Mesenchymal stem cell (in vitro differentiated cells and primary cell): ENCODE data around the gene AFDN.
A peak's percentile ranks its signal among the peaks of the same experiment; 100 is the strongest.

ENCODE experiments used
- DNase-seq: peaks from one replicate; pipeline ENCODE4 v3.0.0-alpha.2; 2013
- H2AFZ ChIP-seq: one replicate; pipeline ENCODE4 v1.6.1; 2013; ENCODE audit warnings: low read depth, mild to moderate bottlenecking, control low read depth, inconsistent platforms, low read length, moderate library complexity
- H2AK5ac ChIP-seq: 2 replicates; pipeline ENCODE4 v1.6.1; 2013; ENCODE audit warnings: low read length, moderate library complexity, mild to moderate bottlenecking, inconsistent platforms; ENCODE audit not compliant: severe bottlenecking
- H2BK120ac ChIP-seq: one replicate; pipeline ENCODE4 v1.6.1; 2013; ENCODE audit warnings: low read depth, mild to moderate bottlenecking, inconsistent platforms, low read length, moderate library complexity
- H2BK12ac ChIP-seq, 2 experiments: one replicate each; pipeline ENCODE4 v1.6.1; 2013; ENCODE audit warnings: inconsistent platforms in 2 of 2, low read length in 2 of 2, mild to moderate bottlenecking in 2 of 2, moderate library complexity in 2 of 2, control low read depth in 1 of 2
- H2BK15ac ChIP-seq: one replicate; pipeline ENCODE4 v1.6.1; 2013; ENCODE audit warnings: mild to moderate bottlenecking, low read depth, inconsistent platforms; ENCODE audit not compliant: poor library complexity, severe bottlenecking
- H2BK5ac ChIP-seq: 2 replicates; pipeline ENCODE4 v1.6.1; 2013; ENCODE audit warnings: low read depth, mild to moderate bottlenecking, low read length, control low read depth, inconsistent platforms; ENCODE audit not compliant: poor library complexity, severe bottlenecking
- H3K14ac ChIP-seq, 2 experiments: one replicate each; pipeline ENCODE4 v1.6.1; 2013; ENCODE audit warnings: inconsistent platforms in 2 of 2, low read length in 2 of 2, control low read depth in 1 of 2, mild to moderate bottlenecking in 1 of 2, moderate library complexity in 1 of 2
- H3K18ac ChIP-seq, 2 experiments: one replicate each; pipeline ENCODE4 v1.6.1; 2013; ENCODE audit warnings: inconsistent platforms in 2 of 2, low read length in 2 of 2, control low read depth in 1 of 2, low read depth in 1 of 2, mild to moderate bottlenecking in 1 of 2
- H3K23ac ChIP-seq, 2 experiments: one replicate each; pipeline ENCODE4 v1.6.1; 2013; ENCODE audit warnings: inconsistent platforms in 2 of 2, low read length in 2 of 2, mild to moderate bottlenecking in 2 of 2, moderate library complexity in 2 of 2, control low read depth in 1 of 2
- H3K27ac ChIP-seq: 2 replicates; pipeline ENCODE4 v1.5.1; 2013; ENCODE audit warnings: mild to moderate bottlenecking, moderate library complexity, low read length, control low read depth, inconsistent platforms; ENCODE audit not compliant: poor library complexity, severe bottlenecking
- H3K27me3 ChIP-seq, 2 experiments: 2 replicates each; pipeline versions ENCODE4 v1.6.1 to v1.7.0; 2013; ENCODE audit warnings: low read length in 2 of 2, mild to moderate bottlenecking in 2 of 2, moderate library complexity in 2 of 2, control low read depth in 1 of 2, inconsistent platforms in 1 of 2; ENCODE audit not compliant: control insufficient read depth in 1 of 2, insufficient read depth in 1 of 2
- H3K36me3 ChIP-seq, 2 experiments: 2 replicates each; pipeline versions ENCODE4 v1.6.1 to v1.7.0; 2013; ENCODE audit warnings: low read length in 2 of 2, control low read depth in 1 of 2, inconsistent platforms in 1 of 2, low read depth in 1 of 2, mild to moderate bottlenecking in 1 of 2; ENCODE audit not compliant: insufficient read depth in 2 of 2, control insufficient read depth in 1 of 2
- H3K4ac ChIP-seq, 2 experiments: one replicate each; pipeline ENCODE4 v1.6.1; 2013; ENCODE audit warnings: inconsistent platforms in 2 of 2, low read length in 2 of 2, mild to moderate bottlenecking in 2 of 2, moderate library complexity in 2 of 2, control low read depth in 1 of 2, low read depth in 1 of 2
- H3K4me1 ChIP-seq: 2 replicates; pipeline ENCODE4 v1.6.1; 2013; ENCODE audit warnings: low read depth, low read length, control low read depth; ENCODE audit not compliant: control insufficient read depth, insufficient read depth
- H3K4me2 ChIP-seq: 2 replicates; pipeline ENCODE4 v1.6.1; 2013; ENCODE audit warnings: low read length, mild to moderate bottlenecking, inconsistent platforms; ENCODE audit not compliant: poor library complexity, severe bottlenecking
- H3K4me3 ChIP-seq, 2 experiments: 2 replicates each; pipeline versions ENCODE4 v1.5.1 to v1.7.0; 2013; ENCODE audit warnings: low read length in 2 of 2, mild to moderate bottlenecking in 2 of 2, control low read depth in 1 of 2, low read depth in 1 of 2; ENCODE audit not compliant: insufficient read depth in 1 of 2
- H3K79me1 ChIP-seq: replicated peaks from 2 replicates; pipeline ENCODE4 v1.6.1; 2013; ENCODE audit warnings: mild to moderate bottlenecking, control low read depth, low read length, inconsistent platforms; ENCODE audit not compliant: poor library complexity, severe bottlenecking
- H3K9ac ChIP-seq: 2 replicates; pipeline ENCODE4 v1.7.0; 2013; ENCODE audit warnings: mild to moderate bottlenecking, low read length, moderate library complexity
- H3K9me3 ChIP-seq: 2 replicates; pipeline ENCODE4 v1.7.0; 2013; ENCODE audit warnings: mild to moderate bottlenecking, low read length; ENCODE audit not compliant: control insufficient read depth
- H4K8ac ChIP-seq: one replicate; pipeline ENCODE4 v1.6.1; 2013; ENCODE audit warnings: inconsistent platforms, mild to moderate bottlenecking, low read length, moderate library complexity
- H4K91ac ChIP-seq: one replicate; pipeline ENCODE4 v1.6.1; 2013; ENCODE audit warnings: mild to moderate bottlenecking, low read length, inconsistent platforms
- WGBS: methylation state at CpG from one replicate; pipeline ENCODE4 v1.1.7; 2013; ENCODE audit warnings: mixed read lengths; 5-methylcytosine and 5-hydroxymethylcytosine counted together

The AFDN gene

GRCh38 chr6:168016721-168017525 lies 190.2 kb downstream of the AFDN start:
- H3K23ac ChIP-seq, result no peak overlapping the region
- no peaks in the 10 kb centered on the region for H3K4me1 ChIP-seq
- H4K8ac ChIP-seq, result peak overlapping the region; percentile 36
- H3K27ac ChIP-seq, result no peak overlapping the region
- no peaks in the 10 kb centered on the region for H3K79me1 ChIP-seq
- no peak overlapping the region for H3K14ac ChIP-seq
- peaks cover 0 to 19% of the 10 kb centered on the region in 2 experiments for H3K27me3 ChIP-seq
- H3K36me3 ChIP-seq, result no peaks in the 10 kb centered on the region
- no peak for DNase-seq
- peak overlapping the region in 1 of 2 experiments; percentile 92 for H2BK12ac ChIP-seq
- WGBS, result 85% methylated on average over 18 of the region's 18 CpGs
- H3K4me3 ChIP-seq, result no peak overlapping the region
- H3K18ac ChIP-seq, result peak overlapping the region; percentile 3 to 74
- H3K9ac ChIP-seq, result no peak overlapping the region
- H2AK5ac ChIP-seq, result no peak overlapping the region
- H3K9me3 ChIP-seq, result peaks cover 44% of the 10 kb centered on the region
- H2BK120ac ChIP-seq, result no peak overlapping the region
- H2AFZ ChIP-seq, result no peak overlapping the region
- H4K91ac ChIP-seq, result peak overlapping the region; percentile 12
- no peak overlapping the region for H3K4ac ChIP-seq
- H2BK5ac ChIP-seq, result no peak overlapping the region
- H3K4me2 ChIP-seq, result no peak overlapping the region
- H2BK15ac ChIP-seq, result no peak overlapping the region

GRCh38 chr6:168017629-168018028 lies 190.9 kb downstream of the AFDN start:
- Histone ChIP-seq H4K91ac (no peak overlapping the region), H3K36me3 (no peaks in the 10 kb centered on the region), H2AFZ (no peak overlapping the region), H3K27me3 (peaks cover 0 to 19% of the 10 kb centered on the region in 2 experiments), H2BK15ac (no peak overlapping the region), H3K14ac (no peak overlapping the region), H2BK120ac (no peak overlapping the region), H3K9ac (no peak overlapping the region), H2AK5ac (no peak overlapping the region), H3K4me1 (no peaks in the 10 kb centered on the region), H3K4me3 (no peak overlapping the region), H2BK12ac (peak overlapping the region in 1 of 2 experiments; percentile 26), H3K27ac (no peak overlapping the region), H3K18ac (peak overlapping the region in 1 of 2 experiments; percentile 5), H3K4me2 (no peak overlapping the region), H3K9me3 (peaks cover 36% of the 10 kb centered on the region), H3K79me1 (no peaks in the 10 kb centered on the region), H2BK5ac (no peak overlapping the region), H4K8ac (no peak overlapping the region), H3K4ac (no peak overlapping the region), H3K23ac (no peak overlapping the region)
- 40% methylated on average over 8 of the region's 11 CpGs for WGBS
- peak; percentile 55 for DNase-seq

- Histone ChIP-seq H3K4me3 (no peak overlapping the region), H3K4ac (no peak overlapping the region), H2AK5ac (no peak overlapping the region), H4K8ac (no peak overlapping the region), H3K9me3 (peaks cover 26% of the 10 kb centered on the region), H3K36me3 (no peaks in the 10 kb centered on the region), H2BK15ac (peak overlapping the region; percentile 4), H3K27ac (no peak overlapping the region), H3K14ac (no peak overlapping the region), H4K91ac (no peak overlapping the region), H3K4me2 (no peak overlapping the region), H2BK12ac (peak overlapping the region in 1 of 2 experiments; percentile 12), H3K23ac (no peak overlapping the region), H3K79me1 (no peaks in the 10 kb centered on the region), H3K9ac (no peak overlapping the region), H2BK5ac (no peak overlapping the region), H2AFZ (no peak overlapping the region), H3K27me3 (peaks cover 0 to 14% of the 10 kb centered on the region in 2 experiments), H3K4me1 (no peaks in the 10 kb centered on the region), H3K18ac (no peak overlapping the region), H2BK120ac (no peak overlapping the region)
- 95% methylated on average over 15 of the region's 15 CpGs for WGBS
- no peak for DNase-seq
These were observed 192.0 kb downstream of the AFDN start for GRCh38 chr6:168018664-168019063.

GRCh38 chr6:168020242-168020641 lies 193.5 kb downstream of the AFDN start:
- H3K4ac ChIP-seq, result no peak overlapping the region
- WGBS, result 96% methylated on average over 6 of the region's 8 CpGs
- peaks cover 14% of the 10 kb centered on the region for H3K9me3 ChIP-seq

More at GRCh38 chr6:168020242-168020641, 193.5 kb downstream of the AFDN start:
- Histone ChIP-seq H3K4me1 (peaks cover 2% of the 10 kb centered on the region), H3K27me3 (peaks cover 0 to 11% of the 10 kb centered on the region in 2 experiments), H3K23ac (no peak overlapping the region), H2BK120ac (no peak overlapping the region), H3K4me3 (no peak overlapping the region), H3K14ac (no peak overlapping the region), H2AK5ac (no peak overlapping the region), H4K8ac (no peak overlapping the region), H2AFZ (no peak overlapping the region), H2BK12ac (no peak overlapping the region), H2BK15ac (no peak overlapping the region), H3K4me2 (no peak overlapping the region), H2BK5ac (no peak overlapping the region), H3K18ac (no peak overlapping the region), H3K36me3 (no peaks in the 10 kb centered on the region), H3K27ac (no peak overlapping the region), H3K79me1 (no peaks in the 10 kb centered on the region), H3K9ac (no peak overlapping the region), H4K91ac (no peak overlapping the region)
- no peak for DNase-seq
